ENCODE results near the gene MC1R. TPM values are rescaled to one million over a fixed set of nuclear protein-coding genes. Genes with fewer than 3 reads are reported as not detected.
"Not testable (repeated sequence)": the region's sequence is repeated elsewhere in the genome, so short reads cannot be mapped to it uniquely, and the experiment has no call there.

MC1R gene
- total RNA-seq, 1 experiment from 2014 or later, result 13.1 TPM

DNA sequence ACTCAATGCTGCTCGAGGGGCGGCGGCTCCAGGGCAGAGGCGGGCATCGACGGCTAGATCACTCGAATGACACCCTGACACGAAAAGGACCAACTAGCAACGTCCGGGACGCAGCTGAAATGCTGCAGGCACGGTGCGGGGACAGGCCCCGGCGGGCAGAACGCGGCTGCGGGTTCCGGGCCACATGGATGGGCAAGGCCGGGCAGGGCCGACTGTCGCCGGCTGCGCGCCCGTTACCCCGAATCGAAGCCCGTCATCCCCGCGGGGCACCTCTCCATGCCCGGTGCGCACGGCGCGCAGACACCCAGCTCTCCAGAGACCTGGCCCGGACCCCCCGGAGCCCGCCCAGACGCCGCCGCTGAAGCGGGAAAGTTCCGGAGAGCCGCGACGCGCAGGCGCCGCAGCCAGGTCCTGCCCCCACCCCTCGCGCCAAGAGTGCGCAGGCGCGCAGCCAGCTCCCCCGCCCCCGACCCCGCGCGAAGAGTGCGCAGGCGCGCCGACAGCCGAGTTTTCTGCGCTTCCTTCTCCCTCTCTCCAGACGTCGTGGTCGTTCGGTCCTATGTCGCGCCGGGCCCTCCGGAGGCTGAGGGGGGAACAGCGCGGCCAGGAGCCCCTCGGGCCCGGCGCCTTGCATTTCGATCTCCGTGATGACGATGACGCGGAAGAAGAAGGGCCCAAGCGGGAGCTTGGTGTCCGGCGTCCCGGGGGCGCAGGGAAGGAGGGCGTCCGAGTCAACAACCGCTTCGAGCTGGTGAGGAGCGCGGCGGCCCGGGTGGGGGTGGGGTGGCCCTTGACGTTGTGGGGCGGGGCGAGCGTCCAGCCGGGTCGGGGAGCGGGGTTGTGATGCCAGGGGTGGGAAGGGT lies 45.3 kb upstream of the MC1R start, which contains the start of gene TCF25:
Gene TCF25 (plus strand): TSS at position 484 of the 863 bp plus-strand sequence. CDS start 76 bp downstream, at position 560.
- ChIA-PET POLR2A (interaction anchor here (0.6 to 2.1 kb wide), 28 partner anchors 8 to 1511 kb away, joined by 3 to 32 read pairs (median 5); partner anchors contain the start of genes CDK10, FANCA, SPIRE2 and TUBB3), CTCF (interaction anchor here (0.5 to 4.5 kb wide), 3 partner anchors 12 to 371 kb away, joined by 3 to 24 read pairs (median 4); no protein-coding TSS in a partner anchor)
- peaks cover 11% of the 10 kb centered on the region for H3K4me1 Mint-ChIP-seq (ENCODE audit: insufficient read depth, unreplicated experiment)
- DNase-seq (ENCODE audit: unreplicated experiment), result peak; percentile 87
- BruUV-seq (replicated peaks), result TSS peak; percentile 58
- intact Hi-C loops (cut with micrococcal nuclease), result no loop called here
- peaks cover 39% of the 10 kb centered on the region for H3K36me3 Mint-ChIP-seq (ENCODE audit: insufficient read depth, unreplicated experiment)
- H3K27ac Mint-ChIP-seq (ENCODE audit: low read depth, unreplicated experiment), result peak within 1 kb of the TSS; percentile 99
- H3K9me3 Mint-ChIP-seq (ENCODE audit: unreplicated experiment), result no peaks in the 10 kb centered on the region
- peak within 1 kb of the TSS; percentile 89 for H3K4me3 Mint-ChIP-seq (ENCODE audit: unreplicated experiment)
- H3K27me3 Mint-ChIP-seq (ENCODE audit: insufficient read depth, unreplicated experiment), result no peaks in the 10 kb centered on the region
- TF ChIP-seq, protein P1, sequence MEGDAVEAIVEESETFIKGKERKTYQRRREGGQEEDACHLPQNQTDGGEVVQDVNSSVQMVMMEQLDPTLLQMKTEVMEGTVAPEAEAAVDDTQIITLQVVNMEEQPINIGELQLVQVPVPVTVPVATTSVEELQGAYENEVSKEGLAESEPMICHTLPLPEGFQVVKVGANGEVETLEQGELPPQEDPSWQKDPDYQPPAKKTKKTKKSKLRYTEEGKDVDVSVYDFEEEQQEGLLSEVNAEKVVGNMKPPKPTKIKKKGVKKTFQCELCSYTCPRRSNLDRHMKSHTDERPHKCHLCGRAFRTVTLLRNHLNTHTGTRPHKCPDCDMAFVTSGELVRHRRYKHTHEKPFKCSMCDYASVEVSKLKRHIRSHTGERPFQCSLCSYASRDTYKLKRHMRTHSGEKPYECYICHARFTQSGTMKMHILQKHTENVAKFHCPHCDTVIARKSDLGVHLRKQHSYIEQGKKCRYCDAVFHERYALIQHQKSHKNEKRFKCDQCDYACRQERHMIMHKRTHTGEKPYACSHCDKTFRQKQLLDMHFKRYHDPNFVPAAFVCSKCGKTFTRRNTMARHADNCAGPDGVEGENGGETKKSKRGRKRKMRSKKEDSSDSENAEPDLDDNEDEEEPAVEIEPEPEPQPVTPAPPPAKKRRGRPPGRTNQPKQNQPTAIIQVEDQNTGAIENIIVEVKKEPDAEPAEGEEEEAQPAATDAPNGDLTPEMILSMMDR (IDR thresholded peaks at IDR 0.05; ENCODE audit: unreplicated experiment), result no peak

DNA sequence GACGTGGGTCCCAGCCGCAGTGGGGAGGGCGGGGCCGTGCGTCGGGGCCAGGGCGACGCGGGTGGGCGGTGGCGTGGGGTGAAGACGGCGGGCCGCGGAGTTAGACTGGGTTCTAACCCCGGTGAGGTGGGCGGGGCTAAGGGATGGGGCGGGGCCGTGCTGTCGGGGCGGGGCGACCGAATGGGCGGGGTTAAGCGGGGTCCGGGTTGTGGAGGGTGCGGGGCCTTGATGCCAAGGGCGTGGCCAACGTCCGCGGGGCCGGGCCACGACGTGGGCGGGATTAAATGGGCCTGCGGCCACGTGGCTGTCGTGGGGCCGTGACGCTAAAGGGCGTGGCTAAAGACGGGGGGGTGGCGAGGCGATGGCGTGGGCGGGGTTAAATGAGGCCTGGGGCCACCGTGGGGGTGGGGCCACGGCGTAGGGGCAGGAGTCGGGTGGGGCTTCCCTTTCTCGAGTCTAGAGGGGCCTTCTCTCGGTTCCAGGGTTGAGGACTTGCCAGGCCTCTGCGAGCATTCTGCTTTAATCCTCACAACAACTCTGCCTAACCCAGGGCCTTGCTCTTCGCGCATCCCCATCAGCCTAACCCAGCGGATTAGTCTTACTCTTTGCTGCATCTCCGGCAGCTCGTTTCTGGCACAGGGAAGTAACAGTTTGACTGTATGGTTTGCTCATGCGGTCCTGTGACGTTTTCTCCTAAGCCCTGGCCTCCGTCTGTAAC lies 44.5 kb upstream of the MC1R start:
- no TSS peak for BruUV-seq (replicated peaks)
- CTCF ChIA-PET, result interaction anchor here (0.5 to 0.7 kb wide), 2 partner anchors 13 to 221 kb away, joined by 3 to 4 read pairs; no protein-coding TSS in a partner anchor
- H3K4me1 Mint-ChIP-seq (ENCODE audit: insufficient read depth, unreplicated experiment), result peaks cover 11% of the 10 kb centered on the region
- POLR2A ChIA-PET, result interaction anchor here (0.6 to 2.1 kb wide), 17 partner anchors 9 to 1512 kb away, joined by 3 to 32 read pairs (median 5); partner anchors contain the start of genes CDK10, FANCA, SPIRE2 and TUBB3
- DNase-seq (ENCODE audit: unreplicated experiment), result peak; percentile 92
- peaks cover 46% of the 10 kb centered on the region for H3K36me3 Mint-ChIP-seq (ENCODE audit: insufficient read depth, unreplicated experiment)
- H3K27me3 Mint-ChIP-seq (ENCODE audit: insufficient read depth, unreplicated experiment), result no peaks in the 10 kb centered on the region
- peak overlapping the region; percentile 89 for H3K4me3 Mint-ChIP-seq (ENCODE audit: unreplicated experiment)
- H3K9me3 Mint-ChIP-seq (ENCODE audit: unreplicated experiment), result no peaks in the 10 kb centered on the region
- intact Hi-C loops (cut with micrococcal nuclease), result no loop called here
- TF ChIP-seq, protein P1 (IDR thresholded peaks at IDR 0.05; ENCODE audit: unreplicated experiment), result no peak
- H3K27ac Mint-ChIP-seq (ENCODE audit: low read depth, unreplicated experiment), result peak overlapping the region; percentile 99

- BruUV-seq (replicated peaks); CTCF ChIA-PET; intact Hi-C loops (cut with micrococcal nuclease); H3K27me3 Mint-ChIP-seq (ENCODE audit: insufficient read depth, unreplicated experiment); H3K4me3 Mint-ChIP-seq (ENCODE audit: unreplicated experiment); DNase-seq (ENCODE audit: unreplicated experiment); POLR2A ChIA-PET; H3K9me3 Mint-ChIP-seq (ENCODE audit: unreplicated experiment); H3K27ac Mint-ChIP-seq (ENCODE audit: low read depth, unreplicated experiment): not testable (repeated sequence)
- Mint-ChIP-seq H3K36me3 (ENCODE audit: insufficient read depth, unreplicated experiment) (peaks cover 80% of the 10 kb centered on the region), H3K4me1 (ENCODE audit: insufficient read depth, unreplicated experiment) (peaks cover 16% of the 10 kb centered on the region)
Observed at GRCh38 chr16:89879123-89879522, 39.5 kb upstream of the MC1R start.

GRCh38 chr16:89880477-89881367 lies 37.9 kb upstream of the MC1R start:
- H3K36me3 Mint-ChIP-seq (ENCODE audit: insufficient read depth, unreplicated experiment), result peaks cover 83% of the 10 kb centered on the region
- no peaks in the 10 kb centered on the region for H3K9me3 Mint-ChIP-seq (ENCODE audit: unreplicated experiment)
- peak overlapping the region; percentile 76 for H3K27ac Mint-ChIP-seq (ENCODE audit: low read depth, unreplicated experiment)
- CTCF ChIA-PET, result interaction anchor here (0.5 to 0.7 kb wide), 2 partner anchors 161 to 312 kb away, joined by 3 to 4 read pairs; no protein-coding TSS in a partner anchor
- no peaks in the 10 kb centered on the region for H3K27me3 Mint-ChIP-seq (ENCODE audit: insufficient read depth, unreplicated experiment)
- peaks cover 11% of the 10 kb centered on the region for H3K4me1 Mint-ChIP-seq (ENCODE audit: insufficient read depth, unreplicated experiment)
- no TSS peak for BruUV-seq (replicated peaks)
- DNase-seq (ENCODE audit: unreplicated experiment), result no peak
- TF ChIP-seq, protein P1 (IDR thresholded peaks at IDR 0.05; ENCODE audit: unreplicated experiment), result no peak
- intact Hi-C loops (cut with micrococcal nuclease), result no loop called here
- H3K4me3 Mint-ChIP-seq (ENCODE audit: unreplicated experiment), result no peak overlapping the region
- POLR2A ChIA-PET, result interaction anchor here (0.7 to 1.9 kb wide), 3 partner anchors 7 to 36 kb away, joined by 3 to 5 read pairs (median 3); partner anchors contain the start of gene TCF25

Data from MCF 10A (cell line).